Measurements from ENCODE around the gene CDH24.
A peak's percentile ranks its signal among the peaks of the same experiment; 100 is the strongest.

CDH24 gene

GRCh38 chr14:23085458-23085857 lies 28.1 kb upstream of the CDH24 start:
- TF ChIP-seq CTCF (IDR thresholded peaks at IDR 0.05; ENCODE audit: insufficient read depth, low read length, missing control alignments): no peak
- POLR2A ChIA-PET: interaction anchor here (1.5 kb wide), 1 partner anchor 9 kb away, joined by 5 read pairs; the partner anchor contains the start of genes ACIN1 and C14orf119
- no peak for DNase-seq (ENCODE audit: low read depth, low spot score)
- no peak overlapping the region for H3K4me3 ChIP-seq (ENCODE audit: low read depth, low read length)
- CTCF ChIA-PET: interaction anchor here (0.6 to 17.4 kb wide), 7 partner anchors 7 to 99 kb away, joined by 3 to 452 read pairs (median 9); partner anchors contain the start of genes ACIN1, C14orf119 and CDH24

- ChIA-PET CTCF (interaction anchor here (1.0 to 17.4 kb wide), 10 partner anchors 7 to 220 kb away, joined by 3 to 452 read pairs (median 43); partner anchors contain the start of genes ACIN1, AJUBA, C14orf119 and CDH24), POLR2A (interaction anchor here (1.1 to 2.4 kb wide), 4 partner anchors 9 to 14 kb away, joined by 4 to 20 read pairs (median 7); partner anchors contain the start of genes ACIN1 and C14orf119)
- no peak for DNase-seq (ENCODE audit: low read depth, low spot score)
- no peak for TF ChIP-seq CTCF (IDR thresholded peaks at IDR 0.05; ENCODE audit: insufficient read depth, low read length, missing control alignments)
- no peak overlapping the region for H3K4me3 ChIP-seq (ENCODE audit: low read depth, low read length)
Observed at GRCh38 chr14:23080474-23080873, 23.2 kb upstream of the CDH24 start.

GRCh38 chr14:23079716-23080115 lies 22.4 kb upstream of the CDH24 start:
- no peak for TF ChIP-seq CTCF (IDR thresholded peaks at IDR 0.05; ENCODE audit: insufficient read depth, low read length, missing control alignments)
- ChIA-PET POLR2A (interaction anchor here (0.5 to 2.4 kb wide), 8 partner anchors 8 to 97 kb away, joined by 3 to 20 read pairs (median 6); partner anchors contain the start of genes ACIN1, AJUBA and C14orf119), CTCF (interaction anchor here (0.7 to 17.4 kb wide), 9 partner anchors 9 to 268 kb away, joined by 3 to 452 read pairs (median 70); partner anchors contain the start of genes ACIN1, AJUBA, C14orf119 and CDH24)
- no peak for DNase-seq (ENCODE audit: low read depth, low spot score)
- H3K4me3 ChIP-seq (ENCODE audit: low read depth, low read length): no peak overlapping the region

- TF ChIP-seq CTCF (IDR thresholded peaks at IDR 0.05; ENCODE audit: insufficient read depth, low read length, missing control alignments): peak; percentile 10
- ChIA-PET POLR2A (interaction anchor here (1.0 to 2.4 kb wide), 5 partner anchors 10 to 17 kb away, joined by 3 to 20 read pairs (median 6); partner anchors contain the start of genes ACIN1 and C14orf119), CTCF (interaction anchor here (1.7 to 17.4 kb wide), 13 partner anchors 11 to 107 kb away, joined by 4 to 452 read pairs (median 25); partner anchors contain the start of genes ACIN1, AJUBA, C14orf119 and CDH24)
- peak; percentile 87 for DNase-seq (ENCODE audit: low read depth, low spot score)
- no peak overlapping the region for H3K4me3 ChIP-seq (ENCODE audit: low read depth, low read length)
Observed at GRCh38 chr14:23078692-23079116, 21.4 kb upstream of the CDH24 start.

- POLR2A ChIA-PET: interaction anchor here (0.7 to 2.4 kb wide), 5 partner anchors 9 to 101 kb away, joined by 3 to 20 read pairs (median 6); partner anchors contain the start of genes ACIN1 and C14orf119
- DNase-seq (ENCODE audit: low read depth, low spot score): no peak
- CTCF ChIA-PET: interaction anchor here (1.1 to 17.4 kb wide), 23 partner anchors 11 to 546 kb away, joined by 3 to 452 read pairs (median 12); partner anchors contain the start of genes ACIN1, AJUBA, C14orf119 and CDH24
- TF ChIP-seq CTCF (IDR thresholded peaks at IDR 0.05; ENCODE audit: insufficient read depth, low read length, missing control alignments): no peak
- H3K4me3 ChIP-seq (ENCODE audit: low read depth, low read length): no peak overlapping the region
Observed at GRCh38 chr14:23077962-23078361, 20.6 kb upstream of the CDH24 start.
